Tibial nerve (tissue), 3 donors: ENCODE results near the gene DCTN3.

Source experiments
- POLR2A ChIP-seq, 2 donors: fragments of 450-650 bp; IDR thresholded peaks; one replicate each; pipeline ENCODE4 v1.6.1; 2017; ENCODE audit warnings: antibody characterized with exemption in 2 of 2, mild to moderate bottlenecking in 2 of 2, moderate library complexity in 2 of 2
- TF ChIP-seq, protein P1 (sequence below), 5 experiments: fragments of 200-600 bp in 3 of 5; fragments of 450-650 bp in 2 of 5; sonication (generic) in 3 of 5; IDR thresholded peaks; one replicate each; pipeline ENCODE4 v1.5.1; 2016 to 2019; ENCODE audit warnings: antibody characterized with exemption in 5 of 5, mild to moderate bottlenecking in 3 of 5, moderate library complexity in 2 of 5

DNA sequence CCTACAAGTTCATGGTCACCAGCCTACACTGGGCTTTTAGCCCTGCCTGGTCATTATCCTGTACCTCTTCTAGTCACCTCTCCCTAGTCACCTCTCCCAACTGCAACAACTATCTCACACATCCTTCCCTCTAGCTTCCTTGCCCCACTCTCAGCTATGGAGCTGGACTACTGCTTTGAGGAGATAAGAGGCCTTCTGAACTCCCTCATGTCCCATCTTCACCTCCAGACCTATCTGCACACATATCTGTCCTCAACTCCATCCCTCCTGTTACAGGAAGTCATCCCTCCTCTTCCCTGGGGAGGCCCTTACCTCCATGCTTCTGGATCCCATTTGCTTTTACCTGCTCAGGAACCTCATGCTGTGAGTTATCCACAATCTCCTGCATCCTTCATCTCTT is 14.1 kb downstream of the DCTN3 start:
- TF ChIP-seq, protein P1, sequence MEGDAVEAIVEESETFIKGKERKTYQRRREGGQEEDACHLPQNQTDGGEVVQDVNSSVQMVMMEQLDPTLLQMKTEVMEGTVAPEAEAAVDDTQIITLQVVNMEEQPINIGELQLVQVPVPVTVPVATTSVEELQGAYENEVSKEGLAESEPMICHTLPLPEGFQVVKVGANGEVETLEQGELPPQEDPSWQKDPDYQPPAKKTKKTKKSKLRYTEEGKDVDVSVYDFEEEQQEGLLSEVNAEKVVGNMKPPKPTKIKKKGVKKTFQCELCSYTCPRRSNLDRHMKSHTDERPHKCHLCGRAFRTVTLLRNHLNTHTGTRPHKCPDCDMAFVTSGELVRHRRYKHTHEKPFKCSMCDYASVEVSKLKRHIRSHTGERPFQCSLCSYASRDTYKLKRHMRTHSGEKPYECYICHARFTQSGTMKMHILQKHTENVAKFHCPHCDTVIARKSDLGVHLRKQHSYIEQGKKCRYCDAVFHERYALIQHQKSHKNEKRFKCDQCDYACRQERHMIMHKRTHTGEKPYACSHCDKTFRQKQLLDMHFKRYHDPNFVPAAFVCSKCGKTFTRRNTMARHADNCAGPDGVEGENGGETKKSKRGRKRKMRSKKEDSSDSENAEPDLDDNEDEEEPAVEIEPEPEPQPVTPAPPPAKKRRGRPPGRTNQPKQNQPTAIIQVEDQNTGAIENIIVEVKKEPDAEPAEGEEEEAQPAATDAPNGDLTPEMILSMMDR (IDR thresholded peaks at IDR 0.05) = no peak
- no peak for TF ChIP-seq POLR2A (IDR thresholded peaks at IDR 0.05)
